GM19463 (cell line): ENCODE results near the gene DLGAP1.

Experiments
- ATAC-seq: cut with Tn5 transposase; IDR thresholded peaks from one replicate; pipeline ENCODE4 v1.9.1; 2021; ENCODE audit warnings: mild to moderate bottlenecking, moderate library complexity; ENCODE audit not compliant: unreplicated experiment

DLGAP1 gene

DNA sequence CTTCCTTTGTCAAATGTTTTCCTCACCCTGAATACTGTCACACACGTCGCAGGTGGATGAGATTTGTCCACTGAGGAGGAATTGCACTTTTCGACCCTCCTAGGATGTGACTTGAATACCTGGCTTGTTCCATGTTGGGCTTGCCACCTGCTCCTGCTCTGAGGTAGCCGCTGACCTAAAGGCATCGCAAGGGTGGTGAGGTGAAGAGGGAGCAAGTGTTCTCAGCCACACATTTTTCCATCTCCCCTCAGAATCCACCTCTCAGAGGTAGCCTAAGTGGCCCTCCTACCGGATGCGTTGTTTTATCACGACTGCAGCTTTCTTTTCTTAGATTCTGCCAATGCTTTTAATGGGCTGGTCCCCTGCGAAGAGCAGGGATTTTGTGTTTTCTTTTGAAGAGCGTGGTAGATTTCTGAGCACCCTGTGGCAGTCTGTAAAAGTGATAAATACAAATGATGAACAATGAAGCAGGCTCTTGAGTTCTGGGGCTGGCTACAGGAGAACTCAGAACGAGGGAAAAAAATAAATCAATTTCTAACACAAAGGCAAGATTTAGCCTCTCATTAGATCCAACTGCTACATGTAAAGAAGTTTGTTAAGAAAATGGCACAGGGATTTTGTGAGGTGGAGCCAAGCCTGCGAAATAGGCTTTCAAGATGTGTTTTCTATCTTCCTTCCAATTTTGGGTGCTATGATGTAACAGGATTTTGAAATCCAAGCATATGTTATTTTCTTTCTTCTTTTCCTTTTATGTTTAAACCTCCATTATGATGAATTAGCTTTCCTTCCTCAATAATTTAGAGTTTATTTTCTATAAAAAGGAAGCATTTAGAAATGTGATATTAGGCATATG lies 618.4 kb downstream of the DLGAP1 start:
- no peak for ATAC-seq

- ATAC-seq: no peak
Measured at GRCh38 chr18:3832025-3832638, 623.0 kb downstream of the DLGAP1 start.

DNA sequence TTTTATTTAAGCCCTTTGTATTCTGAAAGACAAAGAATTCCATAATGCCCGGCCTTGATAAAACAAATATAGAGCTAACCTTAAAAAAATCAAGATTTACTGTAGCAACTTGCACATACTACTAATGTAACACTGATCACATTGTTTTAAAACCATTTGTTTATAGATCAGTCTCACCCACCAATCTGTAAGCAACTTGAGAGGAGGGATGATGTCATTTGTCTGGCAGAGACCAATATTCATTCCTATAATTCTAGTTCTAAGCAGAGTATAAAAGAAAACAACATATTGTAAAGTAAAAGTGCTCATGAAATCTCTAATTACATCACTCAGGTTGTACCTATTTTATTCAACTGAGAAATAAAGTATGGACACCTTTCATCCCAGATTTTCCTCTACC lies 624.5 kb downstream of the DLGAP1 start:
- ATAC-seq: no peak

GRCh38 chr18:3827236-3827845 lies 627.8 kb downstream of the DLGAP1 start:
- no peak for ATAC-seq

- no peak for ATAC-seq
Measured at GRCh38 chr18:3826021-3826420, 629.1 kb downstream of the DLGAP1 start.

DNA sequence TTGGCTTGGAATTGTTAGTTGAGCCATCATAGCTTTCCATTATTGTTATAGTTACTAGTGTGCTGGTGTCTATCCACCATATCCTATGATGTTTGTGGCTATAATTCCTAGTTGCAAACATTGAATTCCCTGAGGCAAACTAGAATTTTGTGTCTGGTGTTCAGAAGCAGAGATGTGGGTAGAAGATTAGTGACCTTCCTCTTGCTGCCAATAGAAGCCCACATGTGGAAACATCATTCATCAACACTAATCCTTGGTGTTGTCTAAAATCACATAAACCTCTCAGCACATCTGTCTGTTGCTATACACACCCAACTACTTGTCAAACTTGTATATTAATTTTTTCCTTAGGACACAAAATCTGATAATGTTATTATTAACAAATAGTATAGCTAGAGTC lies 631.0 kb downstream of the DLGAP1 start:
- ATAC-seq: no peak

DNA sequence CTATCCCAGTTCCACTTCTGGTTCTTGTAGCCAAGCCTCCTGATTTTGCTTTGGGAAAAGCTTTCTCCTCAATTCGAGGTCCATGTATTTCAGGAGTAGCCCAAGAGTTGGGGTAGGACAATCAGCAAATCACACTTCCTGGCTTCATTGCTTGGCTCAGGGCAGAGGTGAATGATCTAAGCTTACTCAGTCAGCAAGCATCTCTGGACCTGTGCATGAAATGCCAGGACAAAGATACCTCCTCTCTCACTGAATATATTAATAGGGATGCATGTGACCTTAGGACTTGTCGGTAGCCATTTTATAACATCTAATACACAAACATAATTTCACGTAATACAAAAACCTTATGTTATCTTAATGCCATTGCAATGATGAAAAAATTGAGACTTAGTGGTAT lies 632.0 kb downstream of the DLGAP1 start:
- no peak for ATAC-seq

- no peak for ATAC-seq
Measured at GRCh38 chr18:3821524-3821923, 633.6 kb downstream of the DLGAP1 start.

- ATAC-seq: no peak
Measured at GRCh38 chr18:3819961-3820360, 635.1 kb downstream of the DLGAP1 start.

- ATAC-seq: no peak
Measured at GRCh38 chr18:3816610-3817363, 638.3 kb downstream of the DLGAP1 start.

DNA sequence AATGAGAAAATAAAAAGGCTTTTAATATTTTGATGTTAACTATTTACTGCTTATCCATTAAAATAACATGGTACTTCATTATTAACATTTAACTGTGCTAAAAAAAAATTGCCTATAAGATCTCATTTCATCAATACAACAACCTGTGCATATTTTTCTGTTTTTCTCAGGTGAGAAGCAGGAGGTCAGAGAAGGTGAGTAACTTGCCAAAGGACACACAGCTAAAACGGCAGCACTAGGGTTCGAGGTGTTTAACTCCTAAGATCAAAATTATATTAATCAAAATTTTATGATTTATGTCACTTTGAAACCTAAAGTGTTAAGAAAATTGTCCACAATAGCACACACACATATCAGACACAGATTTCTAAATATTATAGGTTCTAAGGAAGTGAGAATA lies 639.1 kb downstream of the DLGAP1 start:
- no peak for ATAC-seq

DNA sequence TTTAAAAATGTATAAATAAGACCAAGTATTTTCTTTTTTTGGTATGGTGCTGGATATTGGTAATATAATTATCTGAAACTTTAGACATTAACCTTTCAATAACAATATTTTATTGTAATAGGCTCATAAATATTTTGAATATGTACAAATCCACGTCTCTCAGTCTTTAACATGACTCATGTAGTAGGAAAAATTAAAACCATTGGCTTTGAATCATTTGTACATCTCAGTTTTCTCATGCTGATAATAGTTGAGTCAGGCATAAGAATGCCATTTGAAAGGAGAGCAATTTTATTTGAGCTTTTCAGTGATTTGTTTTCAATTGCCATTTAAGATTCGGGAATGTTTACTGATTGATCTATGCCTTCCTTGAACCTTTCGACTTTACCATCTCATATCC lies 640.3 kb downstream of the DLGAP1 start:
- ATAC-seq: no peak

GRCh38 chr18:3810296-3810695 lies 644.8 kb downstream of the DLGAP1 start:
- no peak for ATAC-seq

DNA sequence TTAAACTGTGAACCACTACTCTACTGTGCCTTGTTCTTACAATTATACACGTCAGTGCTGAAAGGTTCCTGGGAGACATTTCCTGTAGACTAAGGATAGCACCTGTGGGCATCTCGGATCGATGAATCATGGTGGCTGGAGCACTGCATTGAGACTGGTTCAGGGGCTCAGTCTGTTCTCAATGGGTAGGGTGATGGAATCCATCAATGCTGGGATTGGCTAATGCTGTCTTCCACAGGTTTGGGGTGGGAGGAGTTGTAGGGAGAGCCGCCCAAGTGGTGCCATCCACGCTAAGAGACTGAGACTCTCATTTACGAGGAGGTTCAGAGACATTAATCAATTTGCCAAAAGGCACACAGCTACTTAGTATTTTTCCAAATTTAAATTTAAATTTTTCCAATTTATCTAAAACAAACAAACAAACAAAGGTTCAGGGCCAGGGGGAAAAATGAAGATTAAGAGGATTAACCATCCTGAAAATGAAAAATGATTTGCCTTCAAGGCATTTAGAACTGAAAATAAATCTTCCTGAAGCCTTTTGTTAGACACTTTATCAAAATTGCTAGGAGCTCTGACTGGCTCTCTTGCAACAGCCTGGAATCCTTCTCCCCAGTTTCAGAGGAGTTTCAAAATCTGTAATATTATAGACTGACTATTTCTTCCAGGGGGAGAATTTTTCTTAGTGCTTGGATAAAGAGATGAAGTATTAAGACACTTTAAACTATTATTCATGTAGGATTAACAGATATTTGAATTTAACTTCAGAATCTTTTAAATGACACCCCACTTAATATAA lies 645.9 kb downstream of the DLGAP1 start:
- no peak for ATAC-seq

DNA sequence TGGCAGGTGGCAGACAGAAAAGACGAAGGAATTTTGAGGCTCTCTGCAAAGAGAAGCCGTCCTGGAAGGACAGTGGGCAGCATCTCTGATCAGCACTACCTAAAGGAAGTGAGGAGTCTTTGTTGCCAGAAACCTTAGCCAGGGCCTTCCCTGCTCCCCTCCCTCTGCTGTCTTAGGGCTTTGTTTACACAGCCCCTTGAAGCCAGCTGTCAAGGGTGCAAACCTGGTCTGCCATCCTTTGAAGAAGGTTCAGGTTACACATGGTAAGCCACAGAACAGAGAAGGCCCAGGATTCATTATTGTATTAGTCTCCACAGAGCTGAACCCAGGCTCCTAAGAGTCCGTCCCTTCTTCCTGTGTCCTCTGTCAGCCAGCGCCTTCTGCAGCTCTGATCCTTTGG lies 648.5 kb downstream of the DLGAP1 start:
- ATAC-seq: no peak

DNA sequence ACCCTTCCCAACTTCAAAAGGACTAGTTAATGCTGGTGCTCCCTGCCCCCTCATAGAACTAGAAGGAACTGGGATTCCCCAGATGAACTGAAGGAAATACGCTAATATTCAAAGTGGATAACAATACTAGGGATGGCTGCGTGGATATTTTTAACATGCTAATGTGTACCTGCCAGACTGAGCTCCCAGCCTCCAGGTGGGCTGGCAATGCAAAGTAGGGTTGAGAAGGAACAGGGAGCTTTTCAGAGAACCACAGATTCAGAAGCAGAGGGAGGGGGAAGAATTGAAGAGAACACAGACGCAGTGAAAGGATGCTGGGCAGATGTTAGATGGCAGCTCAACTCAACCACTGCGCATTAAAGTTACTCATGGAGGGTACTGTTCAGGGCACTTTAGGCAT lies 650.8 kb downstream of the DLGAP1 start:
- ATAC-seq: no peak

DNA sequence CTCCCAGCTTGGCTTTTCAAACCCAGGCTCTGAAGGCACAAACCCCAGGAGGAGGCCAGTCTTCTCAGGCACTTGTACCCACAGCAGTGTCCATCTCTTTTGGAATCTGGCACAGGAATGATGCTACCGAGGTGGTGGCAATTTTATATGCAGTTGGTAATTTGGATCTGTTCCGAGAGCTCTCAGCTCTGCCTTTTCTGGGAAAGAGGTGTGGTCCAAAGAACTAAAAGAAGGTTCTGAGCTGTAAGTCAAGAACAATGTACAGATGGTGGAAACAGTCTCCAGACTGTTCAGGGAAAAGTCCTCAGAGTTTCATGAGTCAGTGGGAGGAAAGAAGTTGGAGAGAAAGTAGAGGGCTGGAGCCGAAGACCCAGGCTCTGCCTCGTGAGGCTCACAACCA lies 651.8 kb downstream of the DLGAP1 start:
- ATAC-seq: no peak

- ATAC-seq: no peak
Measured at GRCh38 chr18:3799515-3799914, 655.6 kb downstream of the DLGAP1 start.

- no peak for ATAC-seq
Measured at GRCh38 chr18:3798032-3798431, 657.1 kb downstream of the DLGAP1 start.

DNA sequence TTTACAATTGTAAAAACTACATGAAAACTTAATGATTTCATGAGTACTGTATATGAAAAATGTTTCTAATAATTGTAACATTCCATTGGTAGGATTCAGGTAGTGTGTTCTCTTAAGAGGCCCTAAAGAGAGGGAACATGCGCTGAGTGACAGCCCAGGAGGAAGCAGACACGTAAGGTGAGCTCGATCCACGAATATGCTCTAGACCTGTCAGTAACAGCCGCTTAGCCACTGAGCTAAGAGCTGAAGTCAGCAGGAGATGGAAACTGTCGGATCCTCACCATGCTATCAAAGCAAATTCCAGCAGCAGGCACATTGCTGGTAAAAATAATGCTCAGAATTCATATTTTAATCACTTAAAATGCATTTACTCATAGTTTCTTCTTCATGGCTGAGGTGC lies 658.7 kb downstream of the DLGAP1 start:
- no peak for ATAC-seq
